NOMO-1 treated with dmso at 0.1 percent for 144 hours (cell line): ENCODE data around the gene PPP1R26.
"Not testable (repeated sequence)": the region's sequence is repeated elsewhere in the genome, so short reads cannot be mapped to it uniquely, and the experiment has no call there.

Experiments used
- DNase-seq: peaks from one replicate; lab custom pipeline; 2025; ENCODE audit not compliant: unreplicated experiment; lab: John Stamatoyannopoulos, UW

PPP1R26 gene

GRCh38 chr9:135521608-135522095 lies 42.1 kb downstream of the PPP1R26 start:
- no peak for DNase-seq

- DNase-seq, result no peak
Observed at GRCh38 chr9:135522137-135522877, 42.7 kb downstream of the PPP1R26 start.

GRCh38 chr9:135522931-135523330 lies 43.3 kb downstream of the PPP1R26 start:
- no peak for DNase-seq

GRCh38 chr9:135523521-135524129 lies 44.0 kb downstream of the PPP1R26 start:
- no peak for DNase-seq

- DNase-seq, result no peak
Observed at GRCh38 chr9:135524130-135524861, 44.7 kb downstream of the PPP1R26 start.

- no peak for DNase-seq
Observed at GRCh38 chr9:135525241-135526088, 45.9 kb downstream of the PPP1R26 start.

GRCh38 chr9:135526089-135526729 lies 46.6 kb downstream of the PPP1R26 start:
- DNase-seq, result no peak

GRCh38 chr9:135526730-135527571 lies 47.4 kb downstream of the PPP1R26 start:
- DNase-seq, result no peak

- DNase-seq, result not testable (repeated sequence)
Observed at GRCh38 chr9:135528842-135529435, 49.4 kb downstream of the PPP1R26 start.

- no peak for DNase-seq
Observed at GRCh38 chr9:135530146-135530545, 50.6 kb downstream of the PPP1R26 start.

- no peak for DNase-seq
Observed at GRCh38 chr9:135531096-135531495, 51.5 kb downstream of the PPP1R26 start.

GRCh38 chr9:135533113-135533512 lies 53.5 kb downstream of the PPP1R26 start:
- no peak for DNase-seq

- DNase-seq, result no peak
Observed at GRCh38 chr9:135533674-135534073, 54.1 kb downstream of the PPP1R26 start.

- DNase-seq, result not testable (repeated sequence)
Observed at GRCh38 chr9:135534192-135534711, 54.7 kb downstream of the PPP1R26 start.

GRCh38 chr9:135534826-135535225 lies 55.2 kb downstream of the PPP1R26 start:
- DNase-seq, result not testable (repeated sequence)

GRCh38 chr9:135535631-135536030 lies 56.0 kb downstream of the PPP1R26 start:
- DNase-seq, result not testable (repeated sequence)

- DNase-seq, result no peak
Observed at GRCh38 chr9:135536216-135536615, 56.6 kb downstream of the PPP1R26 start.
